Skin of body (tissue), 2 donors: ENCODE data around the gene MBD3. TPM values are rescaled to one million over a fixed set of nuclear protein-coding genes. Genes with fewer than 3 reads are reported as not detected.
"Not testable (repeated sequence)": the region's sequence is repeated elsewhere in the genome, so short reads cannot be mapped to it uniquely, and the experiment has no call there.

Experiments used
- DNase-seq: peaks from one replicate; lab custom pipeline; 2025; lab: John Stamatoyannopoulos, UW
- total RNA-seq: library from RNA; depleted of rRNA; stranded (reverse); fragments of >200 nt; gene quantifications from one replicate; pipeline ENCODE4 v1.2.3, GENCODE V29; 2014

The MBD3 gene
- total RNA-seq, 1 donor from 2014 or later = 32.2 TPM

GRCh38 chr19:1549332-1549945 is 43.2 kb downstream of the MBD3 start:
- no peak for DNase-seq

- peak; percentile 17 for DNase-seq
Measured at GRCh38 chr19:1540365-1540925, 52.2 kb downstream of the MBD3 start.

GRCh38 chr19:1539749-1540148 is 52.9 kb downstream of the MBD3 start:
- not testable (repeated sequence) for DNase-seq

- DNase-seq = no peak
Measured at GRCh38 chr19:1538978-1539377, 53.7 kb downstream of the MBD3 start.

- not testable (repeated sequence) for DNase-seq
Measured at GRCh38 chr19:1535699-1536098, 57.0 kb downstream of the MBD3 start.

GRCh38 chr19:1534972-1535371 is 57.7 kb downstream of the MBD3 start:
- DNase-seq = no peak

GRCh38 chr19:1533510-1534150 is 59.0 kb downstream of the MBD3 start:
- DNase-seq = no peak

GRCh38 chr19:1532003-1532402 is 60.7 kb downstream of the MBD3 start:
- DNase-seq = no peak

GRCh38 chr19:1531587-1531986 is 61.1 kb downstream of the MBD3 start:
- no peak for DNase-seq

- not testable (repeated sequence) for DNase-seq
Measured at GRCh38 chr19:1530856-1531255, 61.8 kb downstream of the MBD3 start.

GRCh38 chr19:1529430-1529816 is 63.2 kb downstream of the MBD3 start:
- no peak for DNase-seq

- no peak for DNase-seq
Measured at GRCh38 chr19:1528596-1529429, 63.9 kb downstream of the MBD3 start.

GRCh38 chr19:1527650-1528309 is 64.9 kb downstream of the MBD3 start:
- no peak for DNase-seq

- DNase-seq = no peak
Measured at GRCh38 chr19:1526979-1527649, 65.6 kb downstream of the MBD3 start.

GRCh38 chr19:1526066-1526778 is 66.4 kb downstream of the MBD3 start:
- no peak for DNase-seq

GRCh38 chr19:1525343-1525742 is 67.3 kb downstream of the MBD3 start:
- no peak for DNase-seq

- no peak for DNase-seq
Measured at GRCh38 chr19:1524972-1525325, 67.7 kb downstream of the MBD3 start.

- no peak for DNase-seq
Measured at GRCh38 chr19:1524287-1524971, 68.2 kb downstream of the MBD3 start.
